NCI-H146 treated with DMSO at 0.1 percent for 48 hours (cell line): Measurements from ENCODE around the gene WWC1.

ENCODE experiments used
- DNase-seq: peaks from one replicate; lab custom pipeline; 2025; ENCODE audit not compliant: unreplicated experiment; lab: John Stamatoyannopoulos, UW

WWC1 gene

GRCh38 chr5:168359820-168360460, 68.5 kb downstream of the WWC1 start:
- no peak for DNase-seq

GRCh38 chr5:168360521-168361285, 69.3 kb downstream of the WWC1 start:
- no peak for DNase-seq

GRCh38 chr5:168362097-168362885, 70.8 kb downstream of the WWC1 start:
- DNase-seq = peak; percentile 39

GRCh38 chr5:168364151-168364661, 72.8 kb downstream of the WWC1 start:
- DNase-seq = no peak

- no peak for DNase-seq
Measured at GRCh38 chr5:168364750-168365550, 73.5 kb downstream of the WWC1 start.

- DNase-seq = no peak
Measured at GRCh38 chr5:168365581-168366081, 74.2 kb downstream of the WWC1 start.

GRCh38 chr5:168366116-168366515, 74.7 kb downstream of the WWC1 start:
- DNase-seq = no peak

- no peak for DNase-seq
Measured at GRCh38 chr5:168368854-168369253, 77.4 kb downstream of the WWC1 start.

- DNase-seq = no peak
Measured at GRCh38 chr5:168370831-168371230, 79.4 kb downstream of the WWC1 start.

- no peak for DNase-seq
Measured at GRCh38 chr5:168372356-168372946, 81.0 kb downstream of the WWC1 start.

- DNase-seq = no peak
Measured at GRCh38 chr5:168374532-168374931, 83.1 kb downstream of the WWC1 start.

- DNase-seq = no peak
Measured at GRCh38 chr5:168375214-168375613, 83.8 kb downstream of the WWC1 start.

GRCh38 chr5:168377525-168377924, 86.1 kb downstream of the WWC1 start:
- no peak for DNase-seq

- DNase-seq = no peak
Measured at GRCh38 chr5:168378741-168379140, 87.3 kb downstream of the WWC1 start.

GRCh38 chr5:168382421-168382820, 91.0 kb downstream of the WWC1 start:
- no peak for DNase-seq

- DNase-seq = no peak
Measured at GRCh38 chr5:168390491-168390890, 99.0 kb downstream of the WWC1 start.

- no peak for DNase-seq
Measured at GRCh38 chr5:168393773-168394172, 102.3 kb downstream of the WWC1 start.

- DNase-seq = no peak
Measured at GRCh38 chr5:168400429-168401220, 109.2 kb downstream of the WWC1 start.

- no peak for DNase-seq
Measured at GRCh38 chr5:168401226-168401625, 109.8 kb downstream of the WWC1 start.
